Tibial artery (tissue), 4 donors: ENCODE data around the gene IDH3G.

Experiments
- DNase-seq, 2 donors: peaks; one replicate each; pipeline ENCODE4 v3.0.0-alpha.2; 2019
- H3K27ac ChIP-seq, 2 donors: fragments of 200-600 bp; sonication (generic) in 1 of 2; 1 replicate in 1 of 2; 2 replicates in 1 of 2; pipeline ENCODE4 v1.5.1; 2018 to 2019; ENCODE audit warnings: mild to moderate bottlenecking in 1 of 2
- H3K27me3 ChIP-seq, 2 donors: fragments of 200-600 bp; sonication (generic) in 1 of 2; one replicate each; pipeline versions ENCODE4 v1.5.1 to v1.6.0; 2016 to 2019
- H3K36me3 ChIP-seq, 3 donors: fragments of 200-600 bp; sonication (generic) in 2 of 3; one replicate each; pipeline ENCODE4 v1.5.1; 2016 to 2019; ENCODE audit warnings: mild to moderate bottlenecking in 2 of 3
- H3K4me1 ChIP-seq, 4 donors: fragments of 200-600 bp; sonication (generic) in 2 of 4; 1 replicate in 3 of 4; 2 replicates in 1 of 4; pipeline ENCODE4 v1.5.1; 2016 to 2019
- H3K4me3 ChIP-seq, 2 donors: fragments of 200-600 bp; sonication (generic) in 1 of 2; 1 replicate in 1 of 2; 2 replicates in 1 of 2; pipeline ENCODE4 v1.5.1; 2018 to 2019; ENCODE audit warnings: mild to moderate bottlenecking in 2 of 2
- H3K9me3 ChIP-seq, 3 donors: fragments of 200-600 bp; sonication (generic) in 1 of 3; one replicate each; pipeline ENCODE4 v1.5.1; 2016 to 2019
- CTCF ChIP-seq, 2 experiments: fragments of 200-600 bp in 1 of 2; fragments of 450-650 bp in 1 of 2; IDR thresholded peaks; one replicate each; pipeline ENCODE4 v1.5.1; 2017 to 2019; ENCODE audit warnings: antibody characterized with exemption in 2 of 2, mild to moderate bottlenecking in 1 of 2, moderate library complexity in 1 of 2
- intact Hi-C: fragments of 100-400 bp; cut with DNase I; formaldehyde crosslinking; loops from one replicate; pipeline ENCODE4 v1.15.0; 2023; ENCODE audit warnings: low total_unique reads

The IDH3G gene

GRCh38 chrX:153827016-153827415, 32.8 kb upstream of the IDH3G start:
- Histone ChIP-seq H3K27ac (no peak overlapping the region), H3K9me3 (no peaks in the 10 kb centered on the region), H3K4me1 (peaks cover 0 to 27% (median 4%) of the 10 kb centered on the region in 4 donors), H3K4me3 (no peak overlapping the region), H3K36me3 (no peaks in the 10 kb centered on the region), H3K27me3 (no peaks in the 10 kb centered on the region)
- DNase-seq, result no peak
- no peak for TF ChIP-seq CTCF (IDR thresholded peaks at IDR 0.05)
- intact Hi-C loops, result no loop called here

- Histone ChIP-seq H3K9me3 (no peaks in the 10 kb centered on the region), H3K4me3 (no peak overlapping the region), H3K36me3 (no peaks in the 10 kb centered on the region), H3K27ac (no peak overlapping the region), H3K4me1 (peaks cover 0 to 24% (median 4%) of the 10 kb centered on the region in 4 donors), H3K27me3 (no peaks in the 10 kb centered on the region)
- TF ChIP-seq CTCF (IDR thresholded peaks at IDR 0.05), result no peak
- intact Hi-C loops, result no loop called here
- DNase-seq, result no peak
These were observed 30.9 kb upstream of the IDH3G start for GRCh38 chrX:153825042-153825441.

GRCh38 chrX:153824348-153824747, 30.2 kb upstream of the IDH3G start:
- H3K4me1 ChIP-seq, result peaks cover 0 to 21% (median 2%) of the 10 kb centered on the region in 4 donors
- intact Hi-C loops, result no loop called here
- H3K4me3 ChIP-seq, result no peak overlapping the region

DNA sequence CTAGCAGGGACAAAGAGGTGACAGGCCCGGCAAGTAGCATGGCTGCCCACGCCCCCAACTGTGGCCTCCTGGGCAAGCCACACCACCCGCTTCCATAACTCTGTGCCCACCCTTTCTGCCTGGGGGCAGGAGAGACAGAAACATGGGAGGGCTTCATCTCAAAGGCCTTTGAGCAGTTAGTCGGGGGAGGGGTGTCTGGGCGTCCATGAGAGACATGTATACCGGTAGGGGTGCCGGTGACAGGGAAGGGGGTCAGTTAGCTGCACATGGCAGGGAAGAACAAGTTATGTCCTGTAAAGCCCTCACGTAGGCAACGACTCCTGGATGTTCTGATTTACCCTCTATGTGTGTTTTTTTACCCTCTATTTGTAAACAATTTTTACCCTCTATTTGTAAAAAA, 26.9 kb upstream of the IDH3G start:
- Histone ChIP-seq H3K4me3 (no peak overlapping the region), H3K4me1 (peaks cover 0 to 7% (median 2%) of the 10 kb centered on the region in 4 donors), H3K27ac (no peak overlapping the region), H3K36me3 (no peaks in the 10 kb centered on the region), H3K27me3 (no peaks in the 10 kb centered on the region), H3K9me3 (no peaks in the 10 kb centered on the region)
- no peak for DNase-seq
- TF ChIP-seq CTCF (IDR thresholded peaks at IDR 0.05), result no peak
- intact Hi-C loops, result no loop called here

More at GRCh38 chrX:153824348-153824747, 30.2 kb upstream of the IDH3G start:
- no peaks in the 10 kb centered on the region for H3K36me3 ChIP-seq
- no peaks in the 10 kb centered on the region for H3K27me3 ChIP-seq
- no peak for DNase-seq
- no peaks in the 10 kb centered on the region for H3K9me3 ChIP-seq
- no peak for TF ChIP-seq CTCF (IDR thresholded peaks at IDR 0.05)
- no peak overlapping the region for H3K27ac ChIP-seq

- intact Hi-C loops, result no loop called here
- no peak overlapping the region for H3K27ac ChIP-seq
- H3K36me3 ChIP-seq, result no peaks in the 10 kb centered on the region
- peaks cover 0 to 7% (median 2%) of the 10 kb centered on the region in 4 donors for H3K4me1 ChIP-seq
- H3K4me3 ChIP-seq, result no peak overlapping the region
- no peak for DNase-seq
- TF ChIP-seq CTCF (IDR thresholded peaks at IDR 0.05), result no peak
- no peaks in the 10 kb centered on the region for H3K27me3 ChIP-seq
- no peaks in the 10 kb centered on the region for H3K9me3 ChIP-seq
These were observed 26.4 kb upstream of the IDH3G start for GRCh38 chrX:153820601-153821000.
